ENCODE measurements around the gene NHSL1.

GRCh38 chr6:138430361-138431145 is 68.7 kb downstream of the NHSL1 start:
- TF ChIP-seq CTCF (IDR thresholded peaks at IDR 0.05; ENCODE audit: low read depth, low read length, poor library complexity, severe bottlenecking) = no peak
- no peak for TF ChIP-seq EZH2phosphoT487 (IDR thresholded peaks at IDR 0.05; ENCODE audit: borderline replicate concordance, low read length)
